Measurements from ENCODE around the gene MRPL12. TPM values are rescaled to one million over a fixed set of nuclear protein-coding genes. Genes with fewer than 3 reads are reported as not detected.

The MRPL12 gene
- total and polyA plus RNA-seq, 2 of the 13 experiments (the other 11 are each of a cell fraction or from before 2014, with no cell fraction given): 39.1 to 94.1 TPM

DNA sequence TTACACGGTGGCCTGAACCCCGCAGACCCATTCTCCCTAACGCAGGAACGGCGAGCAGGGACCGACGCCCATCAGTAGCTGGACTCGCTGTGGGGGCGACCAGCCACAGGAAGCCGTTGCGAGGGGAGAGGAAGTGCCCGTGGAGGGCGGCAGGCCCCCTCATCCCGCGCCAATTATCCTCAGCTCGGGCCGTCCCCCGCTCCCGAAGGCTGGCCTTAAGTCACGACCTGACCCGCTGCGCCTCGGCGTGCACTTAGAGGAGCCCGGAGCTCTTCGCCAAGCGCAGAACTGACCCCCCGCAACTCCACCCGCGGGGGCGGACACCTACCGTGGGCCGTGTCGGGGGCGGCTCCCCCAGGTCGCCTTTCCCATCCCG is 20.0 kb upstream of the MRPL12 start (continued):
- TF ChIP-seq, protein P1, sequence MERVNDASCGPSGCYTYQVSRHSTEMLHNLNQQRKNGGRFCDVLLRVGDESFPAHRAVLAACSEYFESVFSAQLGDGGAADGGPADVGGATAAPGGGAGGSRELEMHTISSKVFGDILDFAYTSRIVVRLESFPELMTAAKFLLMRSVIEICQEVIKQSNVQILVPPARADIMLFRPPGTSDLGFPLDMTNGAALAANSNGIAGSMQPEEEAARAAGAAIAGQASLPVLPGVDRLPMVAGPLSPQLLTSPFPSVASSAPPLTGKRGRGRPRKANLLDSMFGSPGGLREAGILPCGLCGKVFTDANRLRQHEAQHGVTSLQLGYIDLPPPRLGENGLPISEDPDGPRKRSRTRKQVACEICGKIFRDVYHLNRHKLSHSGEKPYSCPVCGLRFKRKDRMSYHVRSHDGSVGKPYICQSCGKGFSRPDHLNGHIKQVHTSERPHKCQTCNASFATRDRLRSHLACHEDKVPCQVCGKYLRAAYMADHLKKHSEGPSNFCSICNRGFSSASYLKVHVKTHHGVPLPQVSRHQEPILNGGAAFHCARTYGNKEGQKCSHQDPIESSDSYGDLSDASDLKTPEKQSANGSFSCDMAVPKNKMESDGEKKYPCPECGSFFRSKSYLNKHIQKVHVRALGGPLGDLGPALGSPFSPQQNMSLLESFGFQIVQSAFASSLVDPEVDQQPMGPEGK (CRISPR knock-in tag; IDR thresholded peaks at IDR 0.05): no peak
- TF ChIP-seq AGO2 (optimal IDR thresholded peaks at IDR 0.05; ENCODE audit: low read depth, low read length) (peak; percentile 12), ZBTB7A (CRISPR knock-in tag; IDR thresholded peaks at IDR 0.05) (peak; percentile 31; the same call in 1 of the 2 replicates), ZNF333 (CRISPR knock-in tag; IDR thresholded peaks at IDR 0.05; ENCODE audit: borderline replicate concordance) (no peak), ZNF83 (CRISPR knock-in tag; IDR thresholded peaks at IDR 0.05; ENCODE audit: borderline replicate concordance) (0 out of 2 replicates have a peak, but pooled peaks have one; percentile 35), ZNF34 (CRISPR knock-in tag; IDR thresholded peaks at IDR 0.05; ENCODE audit: borderline replicate concordance) (no peak), ZNF747 (CRISPR knock-in tag; IDR thresholded peaks at IDR 0.05; ENCODE audit: borderline replicate concordance) (peak; percentile 3; the same call in 1 of the 2 replicates), ZNF441 (CRISPR knock-in tag; IDR thresholded peaks at IDR 0.05; ENCODE audit: borderline replicate concordance) (peak; percentile 11; the same call in 1 of the 2 replicates), NAIF1 (CRISPR knock-in tag; IDR thresholded peaks at IDR 0.05; ENCODE audit: borderline replicate concordance) (peak; percentile 27; the same call in 1 of the 2 replicates), ZNF567 (CRISPR knock-in tag; IDR thresholded peaks at IDR 0.05; ENCODE audit: borderline replicate concordance) (0 out of 2 replicates have a peak, but pooled peaks have one; percentile 84), ZNF446 (CRISPR knock-in tag; IDR thresholded peaks at IDR 0.05) (0 out of 2 replicates have a peak, but pooled peaks have one; percentile 56), AGO1 (IDR thresholded peaks at IDR 0.05; ENCODE audit: low read depth, low read length, poor library complexity, severe bottlenecking) (peak; percentile 3), HOXA9 (CRISPR knock-in tag; IDR thresholded peaks at IDR 0.05; ENCODE audit: borderline replicate concordance) (0 out of 2 replicates have a peak, but pooled peaks have one; percentile 3), KLF12 (CRISPR knock-in tag; IDR thresholded peaks at IDR 0.05; ENCODE audit: borderline replicate concordance) (0 out of 2 replicates have a peak, but pooled peaks have one; percentile 12), JUN (CRISPR knock-in tag; IDR thresholded peaks at IDR 0.05) (0 out of 2 replicates have a peak, but pooled peaks have one; percentile 12), WIZ (CRISPR knock-in tag; IDR thresholded peaks at IDR 0.05) (0 out of 2 replicates have a peak, but pooled peaks have one; percentile 35), CENPX (CRISPR knock-in tag; IDR thresholded peaks at IDR 0.05) (no peak)
- TF ChIP-seq, protein P2, sequence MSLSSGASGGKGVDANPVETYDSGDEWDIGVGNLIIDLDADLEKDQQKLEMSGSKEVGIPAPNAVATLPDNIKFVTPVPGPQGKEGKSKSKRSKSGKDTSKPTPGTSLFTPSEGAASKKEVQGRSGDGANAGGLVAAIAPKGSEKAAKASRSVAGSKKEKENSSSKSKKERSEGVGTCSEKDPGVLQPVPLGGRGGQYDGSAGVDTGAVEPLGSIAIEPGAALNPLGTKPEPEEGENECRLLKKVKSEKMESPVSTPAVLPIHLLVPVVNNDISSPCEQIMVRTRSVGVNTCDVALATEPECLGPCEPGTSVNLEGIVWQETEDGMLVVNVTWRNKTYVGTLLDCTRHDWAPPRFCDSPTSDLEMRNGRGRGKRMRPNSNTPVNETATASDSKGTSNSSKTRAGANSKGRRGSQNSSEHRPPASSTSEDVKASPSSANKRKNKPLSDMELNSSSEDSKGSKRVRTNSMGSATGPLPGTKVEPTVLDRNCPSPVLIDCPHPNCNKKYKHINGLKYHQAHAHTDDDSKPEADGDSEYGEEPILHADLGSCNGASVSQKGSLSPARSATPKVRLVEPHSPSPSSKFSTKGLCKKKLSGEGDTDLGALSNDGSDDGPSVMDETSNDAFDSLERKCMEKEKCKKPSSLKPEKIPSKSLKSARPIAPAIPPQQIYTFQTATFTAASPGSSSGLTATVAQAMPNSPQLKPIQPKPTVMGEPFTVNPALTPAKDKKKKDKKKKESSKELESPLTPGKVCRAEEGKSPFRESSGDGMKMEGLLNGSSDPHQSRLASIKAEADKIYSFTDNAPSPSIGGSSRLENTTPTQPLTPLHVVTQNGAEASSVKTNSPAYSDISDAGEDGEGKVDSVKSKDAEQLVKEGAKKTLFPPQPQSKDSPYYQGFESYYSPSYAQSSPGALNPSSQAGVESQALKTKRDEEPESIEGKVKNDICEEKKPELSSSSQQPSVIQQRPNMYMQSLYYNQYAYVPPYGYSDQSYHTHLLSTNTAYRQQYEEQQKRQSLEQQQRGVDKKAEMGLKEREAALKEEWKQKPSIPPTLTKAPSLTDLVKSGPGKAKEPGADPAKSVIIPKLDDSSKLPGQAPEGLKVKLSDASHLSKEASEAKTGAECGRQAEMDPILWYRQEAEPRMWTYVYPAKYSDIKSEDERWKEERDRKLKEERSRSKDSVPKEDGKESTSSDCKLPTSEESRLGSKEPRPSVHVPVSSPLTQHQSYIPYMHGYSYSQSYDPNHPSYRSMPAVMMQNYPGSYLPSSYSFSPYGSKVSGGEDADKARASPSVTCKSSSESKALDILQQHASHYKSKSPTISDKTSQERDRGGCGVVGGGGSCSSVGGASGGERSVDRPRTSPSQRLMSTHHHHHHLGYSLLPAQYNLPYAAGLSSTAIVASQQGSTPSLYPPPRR (CRISPR knock-in tag; IDR thresholded peaks at IDR 0.05; ENCODE audit: borderline replicate concordance): peak; percentile 17; the same call in 1 of the 2 replicates
- TF ChIP-seq, protein P3, sequence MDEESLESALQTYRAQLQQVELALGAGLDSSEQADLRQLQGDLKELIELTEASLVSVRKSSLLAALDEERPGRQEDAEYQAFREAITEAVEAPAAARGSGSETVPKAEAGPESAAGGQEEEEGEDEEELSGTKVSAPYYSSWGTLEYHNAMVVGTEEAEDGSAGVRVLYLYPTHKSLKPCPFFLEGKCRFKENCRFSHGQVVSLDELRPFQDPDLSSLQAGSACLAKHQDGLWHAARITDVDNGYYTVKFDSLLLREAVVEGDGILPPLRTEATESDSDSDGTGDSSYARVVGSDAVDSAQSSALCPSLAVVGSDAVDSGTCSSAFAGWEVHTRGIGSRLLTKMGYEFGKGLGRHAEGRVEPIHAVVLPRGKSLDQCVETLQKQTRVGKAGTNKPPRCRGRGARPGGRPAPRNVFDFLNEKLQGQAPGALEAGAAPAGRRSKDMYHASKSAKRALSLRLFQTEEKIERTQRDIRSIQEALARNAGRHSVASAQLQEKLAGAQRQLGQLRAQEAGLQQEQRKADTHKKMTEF (CRISPR knock-in tag; IDR thresholded peaks at IDR 0.05): no peak

Data from HepG2 (cell line).